GM12892 (cell line): ENCODE results near the gene STX1B.

ENCODE experiments used
- POLR2A ChIP-seq: IDR thresholded peaks from 2 replicates; pipeline ENCODE4 v1.6.1; 2011; ENCODE audit warnings: low read depth, low read length, control low read depth
- POLR2AphosphoS5 ChIP-seq: IDR thresholded peaks from 2 replicates; pipeline ENCODE4 v1.6.1; 2011; ENCODE audit warnings: low read depth, low read length, control low read depth

DNA sequence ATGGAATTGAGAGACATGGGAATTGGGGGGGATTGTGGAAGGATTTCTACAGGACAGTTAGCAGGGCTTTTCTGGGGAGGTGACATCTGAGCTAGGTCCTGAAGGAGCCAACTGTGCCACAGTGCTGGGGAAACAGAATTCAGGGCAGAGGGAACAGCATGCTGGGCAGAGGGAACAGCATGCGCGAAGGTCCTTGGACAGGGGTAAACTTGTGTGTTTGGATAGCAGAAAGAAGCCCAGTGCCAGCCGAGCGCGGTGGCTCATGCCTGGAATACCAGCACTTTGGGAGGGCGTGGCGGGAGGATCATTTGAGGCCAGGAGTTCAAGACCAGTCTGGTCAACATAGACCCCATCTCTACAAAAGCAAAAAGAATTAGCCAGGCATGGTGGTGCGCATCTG, 3.8 kb downstream of the STX1B start:
- TF ChIP-seq POLR2AphosphoS5 (no peak), POLR2A (no peak)
